Measurements from ENCODE around the gene OPRD1. TPM values are rescaled to one million over a fixed set of nuclear protein-coding genes. Genes with fewer than 3 reads are reported as not detected.
A peak's percentile ranks its signal among the peaks of the same experiment; 100 is the strongest.

OPRD1 gene
- polyA plus RNA-seq, 3 donors: 0.01 TPM; not detected in 2

GRCh38 chr1:28773105-28773504 lies 38.9 kb upstream of the OPRD1 start:
- Mint-ChIP-seq H3K27me3 (ENCODE audit: low read depth in 3 of 3) (no peaks in the 10 kb centered on the region), H3K36me3 (peaks cover 25 to 45% of the 10 kb centered on the region in 2 donors), H3K4me1 (peaks cover 14% of the 10 kb centered on the region), H3K4me3 (no peak overlapping the region), H3K9me3 (peaks cover 0 to 2% (median 0%) of the 10 kb centered on the region in 7 donors), H3K27ac (peak overlapping the region in 3 of 7 donors; percentile 34 to 73 (median 60))
- no peak overlapping the region for H3K4me2 ChIP-seq (replicated peaks; ENCODE audit: extremely low read depth, low read length, poor library complexity, severe bottlenecking)
- H3K36me3 ChIP-seq (replicated peaks in 1 of 2; ENCODE audit: control insufficient read depth in 1 of 2, insufficient read depth in 2 of 2, low read length in 2 of 2): peaks cover 26 to 51% of the 10 kb centered on the region in 2 donors
- WGBS (ENCODE audit: insufficient coverage): no CpG with 5 or more reads among the region's 3 CpGs
- no peak overlapping the region for H2AFZ ChIP-seq (ENCODE audit: insufficient read depth, low read depth, low read length, poor library complexity, severe bottlenecking)
- no peak for DNase-seq
- H3K27ac ChIP-seq (ENCODE audit: low read depth in 1 of 2, low read length in 2 of 2): peak overlapping the region in 1 of 2 donors; percentile 36
- H3K9me3 ChIP-seq (replicated peaks in 1 of 2; ENCODE audit: control insufficient read depth in 1 of 2, insufficient read depth in 1 of 2, low read length in 2 of 2): no peaks in the 10 kb centered on the region
- TF ChIP-seq, protein P1, sequence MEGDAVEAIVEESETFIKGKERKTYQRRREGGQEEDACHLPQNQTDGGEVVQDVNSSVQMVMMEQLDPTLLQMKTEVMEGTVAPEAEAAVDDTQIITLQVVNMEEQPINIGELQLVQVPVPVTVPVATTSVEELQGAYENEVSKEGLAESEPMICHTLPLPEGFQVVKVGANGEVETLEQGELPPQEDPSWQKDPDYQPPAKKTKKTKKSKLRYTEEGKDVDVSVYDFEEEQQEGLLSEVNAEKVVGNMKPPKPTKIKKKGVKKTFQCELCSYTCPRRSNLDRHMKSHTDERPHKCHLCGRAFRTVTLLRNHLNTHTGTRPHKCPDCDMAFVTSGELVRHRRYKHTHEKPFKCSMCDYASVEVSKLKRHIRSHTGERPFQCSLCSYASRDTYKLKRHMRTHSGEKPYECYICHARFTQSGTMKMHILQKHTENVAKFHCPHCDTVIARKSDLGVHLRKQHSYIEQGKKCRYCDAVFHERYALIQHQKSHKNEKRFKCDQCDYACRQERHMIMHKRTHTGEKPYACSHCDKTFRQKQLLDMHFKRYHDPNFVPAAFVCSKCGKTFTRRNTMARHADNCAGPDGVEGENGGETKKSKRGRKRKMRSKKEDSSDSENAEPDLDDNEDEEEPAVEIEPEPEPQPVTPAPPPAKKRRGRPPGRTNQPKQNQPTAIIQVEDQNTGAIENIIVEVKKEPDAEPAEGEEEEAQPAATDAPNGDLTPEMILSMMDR (IDR thresholded peaks at IDR 0.05): no peak
- peaks cover 14 to 15% of the 10 kb centered on the region in 2 donors for H3K4me1 ChIP-seq (ENCODE audit: control insufficient read depth in 1 of 2, insufficient read depth in 2 of 2, low read length in 2 of 2)
- H3K4me3 ChIP-seq (replicated peaks in 1 of 3; ENCODE audit: low read depth in 2 of 3, low read length in 3 of 3): no peak overlapping the region
- H3K27me3 ChIP-seq (ENCODE audit: control insufficient read depth in 2 of 2, insufficient read depth in 2 of 2, low read length in 2 of 2): no peaks in the 10 kb centered on the region
- H3K79me2 ChIP-seq (ENCODE audit: insufficient read depth, low read length): peaks cover 17% of the 10 kb centered on the region
- H4K20me1 ChIP-seq (ENCODE audit: insufficient read depth, low read length): peaks cover 48% of the 10 kb centered on the region
- no peak overlapping the region for H3K9ac ChIP-seq (ENCODE audit: insufficient read depth, low read length, poor library complexity, severe bottlenecking)
- intact Hi-C loops (cut with micrococcal nuclease): no loop called here

DNA sequence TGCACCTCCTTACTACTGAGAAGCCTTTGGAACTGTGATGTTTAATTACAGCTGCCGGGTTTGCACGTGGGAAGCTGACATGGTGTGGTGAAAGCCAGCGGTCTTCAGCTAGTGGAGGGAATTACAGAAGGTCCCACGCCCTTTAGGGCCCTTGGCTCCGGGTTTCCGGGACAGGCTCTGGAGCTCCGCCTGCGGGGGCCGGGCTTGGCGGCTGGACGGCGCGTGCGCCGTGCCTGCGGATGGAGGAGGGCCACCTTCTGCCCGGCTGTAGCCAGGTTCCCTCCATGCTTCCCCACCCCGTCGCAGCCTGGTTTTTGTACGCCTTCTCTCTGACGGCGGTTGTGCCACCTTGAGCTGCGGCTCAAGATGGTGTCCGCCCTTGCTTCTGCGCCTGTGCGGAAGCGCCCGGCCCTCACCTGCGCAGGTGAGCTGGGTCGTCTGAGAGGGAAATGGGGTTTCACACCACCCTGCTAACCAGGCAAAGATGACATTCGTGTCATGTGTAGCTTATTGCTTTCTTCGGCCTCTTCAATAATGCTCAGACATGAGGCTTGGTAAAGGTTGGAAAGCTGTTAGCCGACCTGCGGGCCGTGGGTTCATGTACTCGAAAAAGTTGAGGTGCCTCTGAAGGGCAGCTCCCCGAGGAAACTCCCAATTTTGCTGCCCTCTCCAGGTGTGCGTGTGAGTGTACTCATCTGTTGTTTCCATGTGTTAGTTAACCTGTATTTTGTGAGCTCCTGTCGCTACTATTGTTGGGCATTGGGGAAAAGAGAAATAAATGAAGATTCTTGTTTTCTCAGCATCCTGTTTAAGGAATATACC lies 36.6 kb upstream of the OPRD1 start:
- Histone ChIP-seq H3K36me3 (replicated peaks in 1 of 2; ENCODE audit: control insufficient read depth in 1 of 2, insufficient read depth in 2 of 2, low read length in 2 of 2) (peaks cover 10 to 30% of the 10 kb centered on the region in 2 donors), H3K27ac (ENCODE audit: low read depth in 1 of 2, low read length in 2 of 2) (peak overlapping the region in 1 of 2 donors; percentile 70), H3K9ac (ENCODE audit: insufficient read depth, low read length, poor library complexity, severe bottlenecking) (peak overlapping the region; percentile 19), H3K4me2 (replicated peaks; ENCODE audit: extremely low read depth, low read length, poor library complexity, severe bottlenecking) (peak overlapping the region; percentile 81), H3K4me3 (replicated peaks in 1 of 3; ENCODE audit: low read depth in 2 of 3, low read length in 3 of 3) (peak overlapping the region; percentile 3 to 72 (median 36)), H3K27me3 (ENCODE audit: control insufficient read depth in 2 of 2, insufficient read depth in 2 of 2, low read length in 2 of 2) (no peaks in the 10 kb centered on the region), H3K79me2 (ENCODE audit: insufficient read depth, low read length) (peaks cover 2% of the 10 kb centered on the region), H4K20me1 (ENCODE audit: insufficient read depth, low read length) (peaks cover 34% of the 10 kb centered on the region), H3K9me3 (replicated peaks in 1 of 2; ENCODE audit: control insufficient read depth in 1 of 2, insufficient read depth in 1 of 2, low read length in 2 of 2) (no peaks in the 10 kb centered on the region), H2AFZ (ENCODE audit: insufficient read depth, low read depth, low read length, poor library complexity, severe bottlenecking) (peak overlapping the region; percentile 73), H3K4me1 (ENCODE audit: control insufficient read depth in 1 of 2, insufficient read depth in 2 of 2, low read length in 2 of 2) (peaks cover 30 to 33% of the 10 kb centered on the region in 2 donors)
- intact Hi-C loops (cut with micrococcal nuclease): no loop called here
- peaks cover 32% of the 10 kb centered on the region for H3K4me1 Mint-ChIP-seq
- peak overlapping the region; percentile 78 to 86 for H3K4me3 Mint-ChIP-seq
- peaks cover 0 to 2% (median 0%) of the 10 kb centered on the region in 7 donors for H3K9me3 Mint-ChIP-seq
- H3K27me3 Mint-ChIP-seq (ENCODE audit: low read depth in 3 of 3): peaks cover 0 to 2% (median 0%) of the 10 kb centered on the region in 3 donors
- peak; percentile 66 to 67 (median 66) for DNase-seq
- H3K27ac Mint-ChIP-seq: peak overlapping the region in 5 of 7 donors; percentile 54 to 83 (median 73)
- WGBS (ENCODE audit: insufficient coverage): 7% methylated on average over 34 of the region's 39 CpGs
- H3K36me3 Mint-ChIP-seq: peaks cover 5 to 23% of the 10 kb centered on the region in 2 donors
- TF ChIP-seq, protein P1 (IDR thresholded peaks at IDR 0.05): no peak

Data from CD14-positive monocyte (primary cell).